WTC11 (cell line): ENCODE data around the gene CHIA. TPM values are rescaled to one million over a fixed set of nuclear protein-coding genes. Genes with fewer than 3 reads are reported as not detected.

Experiments
- ATAC-seq: fragments of 200-7000 bp; cut with Tn5 transposase; 2 replicates; pipeline ENCODE4 v1.10.0; 2021; ENCODE audit warnings: mild to moderate bottlenecking, moderate library complexity
- CTCF ChIA-PET: fragments of 300-600 bp; sonication (Branson Sonifier 250); formaldehyde crosslinking; loops from one replicate; lab custom pipeline; 2021; ENCODE audit warnings: antibody characterized with exemption; lab: Charles Lee
- POLR2A ChIA-PET: fragments of 350-600 bp; sonication (Branson Sonifier 250); formaldehyde crosslinking; loops from one replicate; lab custom pipeline; 2021; ENCODE audit warnings: antibody characterized with exemption; lab: Charles Lee
- DNase-seq: peaks from one replicate; pipeline ENCODE4 v3.0.0; 2021; ENCODE audit warnings: low spot score
- H3K27ac Mint-ChIP-seq: 2 replicates; pipeline ENCODE4 v1.8.0; 2021; ENCODE audit warnings: mixed read lengths
- H3K27me3 Mint-ChIP-seq: 2 replicates; pipeline ENCODE4 v1.8.0; 2021; ENCODE audit warnings: low read depth, mild to moderate bottlenecking, moderate library complexity, mixed read lengths
- H3K36me3 Mint-ChIP-seq: 2 replicates; pipeline ENCODE4 v1.8.0; 2021; ENCODE audit warnings: mixed read lengths
- H3K4me1 Mint-ChIP-seq: 2 replicates; pipeline ENCODE4 v1.8.0; 2022; ENCODE audit warnings: mixed read lengths
- H3K4me3 Mint-ChIP-seq: 2 replicates; pipeline ENCODE4 v1.8.0; 2021; ENCODE audit warnings: mild to moderate bottlenecking, moderate library complexity, mixed read lengths
- H3K9me3 Mint-ChIP-seq: 2 replicates; pipeline ENCODE4 v1.8.0; 2021; ENCODE audit warnings: mixed read lengths
- ATF2 ChIP-seq: sonication (generic); formaldehyde crosslinking; IDR thresholded peaks from 2 replicates; pipeline ENCODE4 v1.8.1; 2022; ENCODE audit warnings: low read depth, missing genetic modification reagents, borderline replicate concordance
- CTCF ChIP-seq: fragments of 200-600 bp; IDR thresholded peaks from 2 replicates; pipeline ENCODE4 v1.8.0; 2022; ENCODE audit warnings: antibody characterized with exemption
- JUN ChIP-seq: sonication (generic); formaldehyde crosslinking; IDR thresholded peaks from 2 replicates; pipeline ENCODE4 v1.8.0; 2023; ENCODE audit warnings: mild to moderate bottlenecking, missing genetic modification reagents
- MXD4 ChIP-seq: fragments of 250-450 bp; sonication (Bioruptor Pico); IDR thresholded peaks from 2 replicates; pipeline ENCODE4 v1.8.0; 2021; ENCODE audit warnings: mild to moderate bottlenecking, moderate library complexity, borderline replicate concordance
- NR1H2 ChIP-seq: sonication (generic); formaldehyde crosslinking; IDR thresholded peaks from 2 replicates; pipeline ENCODE4 v1.9.0; 2021; ENCODE audit warnings: mild to moderate bottlenecking, moderate library complexity, missing genetic modification reagents
- NR3C1 ChIP-seq: sonication (generic); formaldehyde crosslinking; conservative IDR thresholded peaks from 2 replicates; pipeline ENCODE4 v1.8.1; 2023; ENCODE audit warnings: low read depth, mild to moderate bottlenecking, missing genetic modification reagents
- STAT6 ChIP-seq: sonication (generic); formaldehyde crosslinking; conservative IDR thresholded peaks from 2 replicates; pipeline ENCODE4 v1.8.1; 2023; ENCODE audit warnings: mild to moderate bottlenecking, low read depth, missing genetic modification reagents, moderate library complexity
- TCF7 ChIP-seq: sonication (generic); formaldehyde crosslinking; IDR thresholded peaks from 2 replicates; pipeline ENCODE4 v1.8.0; 2022; ENCODE audit warnings: mild to moderate bottlenecking, low read depth, missing genetic modification reagents, moderate library complexity
- ZBTB21 ChIP-seq: sonication (generic); formaldehyde crosslinking; IDR thresholded peaks from 2 replicates; pipeline ENCODE4 v1.8.1; 2023; ENCODE audit warnings: mild to moderate bottlenecking, missing genetic modification reagents, borderline replicate concordance
- ZNF232 ChIP-seq: sonication (generic); formaldehyde crosslinking; IDR thresholded peaks from 2 replicates; pipeline ENCODE4 v1.8.0; 2022; ENCODE audit warnings: mild to moderate bottlenecking, missing genetic modification reagents
- ZNF281 ChIP-seq: sonication (generic); formaldehyde crosslinking; IDR thresholded peaks from 2 replicates; pipeline ENCODE4 v1.8.0; 2023; ENCODE audit warnings: mild to moderate bottlenecking, missing genetic modification reagents
- total RNA-seq: library from RNA; stranded (reverse); gene quantifications from 3 replicates; pipeline ENCODE4 v1.2.3, GENCODE V29; 2021
- TF ChIP-seq, protein P1 (sequence below): fragments of 250-450 bp; sonication (Bioruptor Pico); IDR thresholded peaks from 2 replicates; pipeline ENCODE4 v1.9.0; 2021; ENCODE audit warnings: mild to moderate bottlenecking
- TF ChIP-seq, protein P2 (sequence below): sonication (generic); formaldehyde crosslinking; IDR thresholded peaks from 2 replicates; pipeline ENCODE4 v1.8.0; 2022; ENCODE audit warnings: mild to moderate bottlenecking, missing genetic modification reagents

Gene CHIA
- total RNA-seq, 1 experiment from 2014 or later, result not detected

DNA sequence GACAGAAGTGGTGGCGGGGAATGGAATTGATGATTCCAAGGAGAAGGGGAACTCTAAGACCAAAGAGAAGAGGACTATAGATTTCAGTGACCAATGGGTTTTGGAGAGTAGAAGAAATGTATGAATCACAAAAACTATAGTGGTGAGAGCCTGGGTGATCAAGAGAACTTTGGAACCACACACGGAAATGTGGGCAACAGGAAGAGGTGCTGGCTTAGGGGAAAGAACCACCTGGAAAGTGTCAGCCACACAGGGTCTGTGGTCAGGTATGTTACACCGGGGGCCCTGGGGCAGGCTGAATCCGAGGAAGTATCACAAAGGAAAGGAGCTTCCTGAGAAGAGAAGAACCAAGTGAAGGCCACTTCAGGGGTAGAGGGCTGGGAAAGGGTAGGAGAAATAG, 11.5 kb upstream of the CHIA start (continued):
- TF ChIP-seq ZNF281 (CRISPR knock-in tag) (no peak), ZNF232 (no peak), NR3C1 (CRISPR knock-in tag) (no peak), CTCF (no peak), STAT6 (CRISPR knock-in tag) (no peak), ATF2 (CRISPR knock-in tag) (no peak), JUN (no peak), ZBTB21 (CRISPR knock-in tag) (no peak)
- TF ChIP-seq, protein P1, sequence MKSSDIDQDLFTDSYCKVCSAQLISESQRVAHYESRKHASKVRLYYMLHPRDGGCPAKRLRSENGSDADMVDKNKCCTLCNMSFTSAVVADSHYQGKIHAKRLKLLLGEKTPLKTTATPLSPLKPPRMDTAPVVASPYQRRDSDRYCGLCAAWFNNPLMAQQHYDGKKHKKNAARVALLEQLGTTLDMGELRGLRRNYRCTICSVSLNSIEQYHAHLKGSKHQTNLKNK (CRISPR knock-in tag), result no peak
- TF ChIP-seq, protein P2, sequence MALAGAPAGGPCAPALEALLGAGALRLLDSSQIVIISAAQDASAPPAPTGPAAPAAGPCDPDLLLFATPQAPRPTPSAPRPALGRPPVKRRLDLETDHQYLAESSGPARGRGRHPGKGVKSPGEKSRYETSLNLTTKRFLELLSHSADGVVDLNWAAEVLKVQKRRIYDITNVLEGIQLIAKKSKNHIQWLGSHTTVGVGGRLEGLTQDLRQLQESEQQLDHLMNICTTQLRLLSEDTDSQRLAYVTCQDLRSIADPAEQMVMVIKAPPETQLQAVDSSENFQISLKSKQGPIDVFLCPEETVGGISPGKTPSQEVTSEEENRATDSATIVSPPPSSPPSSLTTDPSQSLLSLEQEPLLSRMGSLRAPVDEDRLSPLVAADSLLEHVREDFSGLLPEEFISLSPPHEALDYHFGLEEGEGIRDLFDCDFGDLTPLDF (CRISPR knock-in tag), result no peak

DNA sequence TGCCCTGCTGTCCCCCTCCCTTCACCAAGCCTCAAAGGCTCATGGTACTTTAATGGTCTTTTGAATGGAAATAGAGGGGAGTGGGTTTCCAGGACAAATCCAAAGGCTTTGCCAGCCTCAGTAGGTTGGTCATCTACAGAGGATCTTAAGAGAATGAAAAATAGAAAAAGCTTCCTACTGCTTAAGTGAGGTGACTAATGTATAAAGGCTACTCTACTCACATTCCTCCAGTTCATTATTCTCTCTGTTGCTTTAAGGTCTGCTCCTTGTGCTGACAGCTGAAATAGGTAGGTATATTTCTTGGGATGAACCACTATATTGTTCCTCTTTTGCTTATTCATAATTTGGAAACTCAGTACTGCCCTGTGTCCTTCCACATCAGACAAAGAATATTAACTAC, 10.4 kb upstream of the CHIA start:
- POLR2A ChIA-PET, result no interaction called here
- no peak for TF ChIP-seq TCF7 (CRISPR knock-in tag)
- TF ChIP-seq NR1H2 (CRISPR knock-in tag), result no peak
- no peak for TF ChIP-seq MXD4 (CRISPR knock-in tag)
- TF ChIP-seq, all 79 proteins: peak for 0
- H3K36me3 Mint-ChIP-seq, result peaks cover 9% of the 10 kb centered on the region
- DNase-seq (no peak), ATAC-seq (no peak)
- no peaks in the 10 kb centered on the region for H3K4me1 Mint-ChIP-seq
- no peaks in the 10 kb centered on the region; the same call in 1 of the 2 replicates for H3K27me3 Mint-ChIP-seq
- H3K27ac Mint-ChIP-seq, result no peak overlapping the region
- no peak overlapping the region for H3K4me3 Mint-ChIP-seq
- H3K9me3 Mint-ChIP-seq, result peaks cover 21% of the 10 kb centered on the region
- CTCF ChIA-PET, result interaction anchor here (1.4 kb wide), 1 partner anchor 9 kb away, joined by 3 read pairs; no protein-coding TSS in a partner anchor
